Activated T-helper 2 cell treated with anti-CD3 and anti-CD28 coated beads, Interferon-gamma antibody, Interleukin-2, Interleukin-4, amounts not matched to agents 10 μg/mL and 5 μg/mL and 100 μg/mL, durations not matched to agents 14 hours and 24 hours and 36 hours (primary cell): ENCODE data around the gene ZNF280A. TPM values are rescaled to one million over a fixed set of nuclear protein-coding genes. Genes with fewer than 3 reads are reported as not detected.
"Not testable (repeated sequence)": the region's sequence is repeated elsewhere in the genome, so short reads cannot be mapped to it uniquely, and the experiment has no call there.

Experiments used
- DNase-seq: peaks from one replicate; pipeline ENCODE4 v3.0.0; 2021; ENCODE audit warnings: low spot score
- H3K27ac Mint-ChIP-seq: one replicate; pipeline ENCODE4 v1.8.0; 2021; ENCODE audit warnings: mixed read lengths
- H3K27me3 Mint-ChIP-seq: one replicate; pipeline ENCODE4 v1.8.0; 2021; ENCODE audit warnings: low read depth, mixed read lengths
- H3K36me3 Mint-ChIP-seq: one replicate; pipeline ENCODE4 v1.8.0; 2021; ENCODE audit warnings: low read depth, mixed read lengths
- H3K4me1 Mint-ChIP-seq: one replicate; pipeline ENCODE4 v1.8.0; 2021; ENCODE audit warnings: low read depth, mixed read lengths
- H3K4me3 Mint-ChIP-seq: one replicate; pipeline ENCODE4 v1.8.0; 2021; ENCODE audit warnings: low read depth, mild to moderate bottlenecking, moderate library complexity, mixed read lengths
- H3K9me3 Mint-ChIP-seq: one replicate; pipeline ENCODE4 v1.8.0; 2021; ENCODE audit warnings: mixed read lengths
- intact Hi-C: fragments of 100-400 bp; cut with micrococcal nuclease; formaldehyde crosslinking; loops from one replicate; pipeline ENCODE4 v1.15.1; 2023
- total RNA-seq: library from RNA; stranded (reverse); gene quantifications from 2 replicates; pipeline ENCODE4 v1.2.3, GENCODE V29; 2022

Gene ZNF280A
- total RNA-seq, 1 donor from 2014 or later = not detected

GRCh38 chr22:22515890-22516289 is 4.2 kb downstream of the ZNF280A start:
- peaks cover 12% of the 10 kb centered on the region for H3K27me3 Mint-ChIP-seq
- no peaks in the 10 kb centered on the region for H3K4me1 Mint-ChIP-seq
- no peaks in the 10 kb centered on the region for H3K36me3 Mint-ChIP-seq
- no peak overlapping the region for H3K27ac Mint-ChIP-seq
- peaks cover 3% of the 10 kb centered on the region for H3K9me3 Mint-ChIP-seq
- no peak for DNase-seq
- no peak overlapping the region for H3K4me3 Mint-ChIP-seq
- intact Hi-C loops = no loop called here

- Mint-ChIP-seq H3K9me3 (peaks cover 12% of the 10 kb centered on the region), H3K27me3 (peaks cover 12% of the 10 kb centered on the region)
- H3K4me1 Mint-ChIP-seq, H3K4me3 Mint-ChIP-seq, DNase-seq, intact Hi-C loops, H3K27ac Mint-ChIP-seq, H3K36me3 Mint-ChIP-seq: not testable (repeated sequence)
These were observed 5.6 kb downstream of the ZNF280A start for GRCh38 chr22:22514431-22514830.

DNA sequence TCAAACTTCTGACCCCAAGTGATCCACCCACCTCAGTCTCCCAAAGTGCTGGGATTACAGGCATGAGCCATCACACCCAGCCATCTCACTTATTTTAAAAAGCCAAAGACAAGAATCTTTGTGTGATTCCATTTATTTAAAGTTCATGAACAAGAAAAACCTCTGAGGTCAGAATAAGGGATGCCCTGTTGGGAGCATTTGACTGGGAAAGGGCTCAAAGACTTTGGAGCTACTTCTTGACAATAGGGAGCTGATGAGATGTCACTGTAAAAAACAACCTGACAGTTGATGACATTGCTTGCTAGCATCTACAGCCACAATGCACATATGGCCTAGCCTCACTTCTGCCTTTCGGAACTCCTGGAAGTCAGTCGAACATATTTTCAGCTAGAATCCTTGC is 6.5 kb downstream of the ZNF280A start:
- Mint-ChIP-seq H3K9me3 (peaks cover 15% of the 10 kb centered on the region), H3K27ac (no peak overlapping the region), H3K4me3 (no peak overlapping the region), H3K27me3 (peaks cover 12% of the 10 kb centered on the region), H3K4me1 (peaks cover 2% of the 10 kb centered on the region), H3K36me3 (peaks cover 7% of the 10 kb centered on the region)
- intact Hi-C loops = no loop called here
- no peak for DNase-seq

- H3K4me3 Mint-ChIP-seq = no peak overlapping the region
- peaks cover 3% of the 10 kb centered on the region for H3K4me1 Mint-ChIP-seq
- peaks cover 15% of the 10 kb centered on the region for H3K9me3 Mint-ChIP-seq
- H3K36me3 Mint-ChIP-seq = peaks cover 7% of the 10 kb centered on the region
- no peak overlapping the region for H3K27ac Mint-ChIP-seq
- intact Hi-C loops = no loop called here
- H3K27me3 Mint-ChIP-seq = peaks cover 12% of the 10 kb centered on the region
- no peak for DNase-seq
These were observed 7.1 kb downstream of the ZNF280A start for GRCh38 chr22:22512951-22513350.

- not testable (repeated sequence) for H3K27me3 Mint-ChIP-seq
These were observed 9.2 kb downstream of the ZNF280A start for GRCh38 chr22:22510833-22511232.

GRCh38 chr22:22509912-22510311 is 10.2 kb downstream of the ZNF280A start:
- H3K4me3 Mint-ChIP-seq, H3K27ac Mint-ChIP-seq, DNase-seq, H3K27me3 Mint-ChIP-seq, intact Hi-C loops: not testable (repeated sequence)
- Mint-ChIP-seq H3K4me1 (peaks cover 12% of the 10 kb centered on the region), H3K36me3 (peaks cover 22% of the 10 kb centered on the region), H3K9me3 (peaks cover 15% of the 10 kb centered on the region)

More at GRCh38 chr22:22510833-22511232, 9.2 kb downstream of the ZNF280A start:
- Mint-ChIP-seq H3K9me3 (peaks cover 15% of the 10 kb centered on the region), H3K36me3 (peaks cover 17% of the 10 kb centered on the region), H3K4me1 (peaks cover 12% of the 10 kb centered on the region)
- intact Hi-C loops, H3K4me3 Mint-ChIP-seq, DNase-seq, H3K27ac Mint-ChIP-seq: not testable (repeated sequence)

GRCh38 chr22:22508274-22509176 is 11.5 kb downstream of the ZNF280A start, which contains the start of gene ZNF280B:
Gene ZNF280B, minus strand, starts transcription at chr22:22508742. Its CDS starts 19,344 bp downstream, at chr22:22489398.
- intact Hi-C loops = no loop called here

DNA sequence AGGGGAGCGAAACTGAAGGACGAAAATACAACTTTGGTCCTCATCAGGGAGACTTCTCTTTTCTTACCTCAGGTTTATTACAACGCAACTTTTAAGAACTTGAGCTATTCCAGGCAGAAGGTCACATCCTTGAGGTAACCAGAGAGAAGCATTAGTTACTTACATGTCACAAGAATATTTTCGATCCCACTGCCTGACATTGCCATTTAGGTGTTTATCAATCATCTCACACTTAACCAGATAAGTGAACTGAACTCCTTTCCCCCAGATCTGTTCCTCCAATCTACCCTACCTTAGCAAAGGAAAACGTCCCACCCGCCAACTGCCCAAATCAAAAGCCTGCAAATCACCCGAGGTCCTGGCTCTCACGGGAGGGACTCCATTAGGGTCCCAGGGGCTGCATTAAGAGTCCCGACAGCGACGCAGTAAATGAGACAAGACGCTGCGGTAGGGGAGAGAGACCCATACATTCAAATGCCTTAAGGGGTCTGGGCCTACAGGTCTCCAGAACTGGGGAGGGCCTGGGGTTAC is 12.3 kb downstream of the ZNF280A start:
- peak overlapping the region; percentile 80 for H3K4me3 Mint-ChIP-seq
- H3K27ac Mint-ChIP-seq = no peak overlapping the region
- no peak for DNase-seq
- H3K36me3 Mint-ChIP-seq = peaks cover 29% of the 10 kb centered on the region
- intact Hi-C loops = no loop called here
- peaks cover 7% of the 10 kb centered on the region for H3K27me3 Mint-ChIP-seq
- peaks cover 15% of the 10 kb centered on the region for H3K9me3 Mint-ChIP-seq
- H3K4me1 Mint-ChIP-seq = peaks cover 12% of the 10 kb centered on the region

More at GRCh38 chr22:22508274-22509176, 11.5 kb downstream of the ZNF280A start, which contains the start of gene ZNF280B:
- H3K27me3 Mint-ChIP-seq = peaks cover 8% of the 10 kb centered on the region
- DNase-seq = peak; percentile 83
- peaks cover 15% of the 10 kb centered on the region for H3K9me3 Mint-ChIP-seq
- no peak within 1 kb of the TSS for H3K27ac Mint-ChIP-seq
- peak within 1 kb of the TSS; percentile 80 for H3K4me3 Mint-ChIP-seq
- H3K4me1 Mint-ChIP-seq = peaks cover 12% of the 10 kb centered on the region
- peaks cover 29% of the 10 kb centered on the region for H3K36me3 Mint-ChIP-seq

DNA sequence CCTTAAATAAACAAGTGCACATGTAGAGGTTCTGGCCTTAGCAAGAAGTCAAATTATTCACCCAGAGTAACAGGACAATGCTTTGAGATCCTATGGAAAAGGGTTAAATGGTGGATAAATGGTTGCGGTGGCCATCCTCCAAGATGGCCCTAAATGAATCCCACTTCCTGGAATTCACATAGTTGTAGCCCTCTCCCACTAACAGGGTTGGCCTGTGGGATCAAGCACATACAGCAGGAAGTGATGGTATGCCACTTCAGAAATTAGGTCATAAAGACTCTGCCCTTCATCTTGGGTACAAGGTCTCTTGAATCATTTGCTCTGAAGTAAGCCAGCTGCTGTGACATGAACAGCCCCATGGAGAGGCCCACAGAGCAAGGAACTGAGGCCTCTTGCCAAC is 13.3 kb downstream of the ZNF280A start:
- Mint-ChIP-seq H3K27ac (no peak overlapping the region), H3K9me3 (peaks cover 15% of the 10 kb centered on the region), H3K4me3 (no peak overlapping the region), H3K4me1 (peaks cover 12% of the 10 kb centered on the region), H3K36me3 (peaks cover 29% of the 10 kb centered on the region), H3K27me3 (no peaks in the 10 kb centered on the region)
- no peak for DNase-seq
- intact Hi-C loops = no loop called here

- H3K4me1 Mint-ChIP-seq = no peaks in the 10 kb centered on the region
These were observed 21.8 kb downstream of the ZNF280A start for GRCh38 chr22:22498267-22498666.

GRCh38 chr22:22491589-22491988 is 28.5 kb downstream of the ZNF280A start:
- DNase-seq, H3K4me1 Mint-ChIP-seq, H3K36me3 Mint-ChIP-seq, H3K27ac Mint-ChIP-seq, H3K4me3 Mint-ChIP-seq, H3K9me3 Mint-ChIP-seq, intact Hi-C loops, H3K27me3 Mint-ChIP-seq: not testable (repeated sequence)

More at GRCh38 chr22:22498267-22498666, 21.8 kb downstream of the ZNF280A start:
- intact Hi-C loops = no loop called here
- H3K9me3 Mint-ChIP-seq = no peaks in the 10 kb centered on the region
- no peaks in the 10 kb centered on the region for H3K27me3 Mint-ChIP-seq
- H3K27ac Mint-ChIP-seq = no peak overlapping the region
- no peak overlapping the region for H3K4me3 Mint-ChIP-seq
- no peak for DNase-seq
- peaks cover 3% of the 10 kb centered on the region for H3K36me3 Mint-ChIP-seq

DNA sequence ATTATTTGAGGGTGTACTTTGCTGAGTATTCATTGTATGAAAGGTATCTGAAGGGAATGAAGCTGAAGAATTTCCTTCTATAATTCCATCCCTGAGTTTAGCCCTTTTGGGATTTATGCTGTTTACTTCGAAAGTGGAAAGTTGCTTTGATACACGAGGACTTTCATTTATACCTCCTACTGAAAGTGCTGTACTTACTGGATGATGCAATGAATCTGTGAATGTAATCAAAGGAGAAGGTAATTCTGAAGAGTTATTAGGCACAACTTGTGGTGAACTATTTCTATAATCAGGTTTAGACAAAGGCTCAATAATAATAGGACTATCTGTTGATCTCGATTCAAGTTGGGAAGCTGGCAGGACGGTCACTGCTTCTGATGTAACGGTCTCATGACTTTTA is 31.3 kb downstream of the ZNF280A start:
- H3K27me3 Mint-ChIP-seq = no peaks in the 10 kb centered on the region
- H3K27ac Mint-ChIP-seq = no peak overlapping the region

More for the DNA sequence above, 31.3 kb downstream of the ZNF280A start:
- H3K4me3 Mint-ChIP-seq = no peak overlapping the region
- H3K4me1 Mint-ChIP-seq = no peaks in the 10 kb centered on the region
- H3K36me3 Mint-ChIP-seq = peaks cover 10% of the 10 kb centered on the region
- intact Hi-C loops = no loop called here
- DNase-seq = no peak
- H3K9me3 Mint-ChIP-seq = no peaks in the 10 kb centered on the region
